ENCODE measurements around the gene BORCS5. TPM values are rescaled to one million over a fixed set of nuclear protein-coding genes. Genes with fewer than 3 reads are reported as not detected.
A peak's percentile ranks its signal among the peaks of the same experiment; 100 is the strongest.

BORCS5 gene
- total RNA-seq, 2 experiments from 2014 or later = 30.9 to 32.4 TPM

GRCh38 chr12:12483438-12483837, 126.6 kb downstream of the BORCS5 start:
- DNase-seq = no peak

GRCh38 chr12:12486661-12487240, 129.9 kb downstream of the BORCS5 start:
- CTCF ChIA-PET = interaction anchor here (0.5 to 2.0 kb wide), 7 partner anchors 11 to 152 kb away, joined by 3 to 7 read pairs (median 3); no protein-coding TSS in a partner anchor
- peaks cover 59% of the 10 kb centered on the region for H3K36me3 Mint-ChIP-seq (ENCODE audit: low read depth)
- H3K4me1 Mint-ChIP-seq = peaks cover 66% of the 10 kb centered on the region
- H3K4me3 Mint-ChIP-seq = no peak overlapping the region
- H3K27ac Mint-ChIP-seq = peak overlapping the region; percentile 77
- no peaks in the 10 kb centered on the region for H3K27me3 Mint-ChIP-seq
- POLR2A ChIA-PET = interaction anchor here (1.2 to 22.6 kb wide), 13 partner anchors 10 to 250 kb away, joined by 4 to 580 read pairs (median 11); partner anchors contain the start of genes BORCS5, CDKN1B and DUSP16
- DNase-seq = no peak
- no peaks in the 10 kb centered on the region for H3K9me3 Mint-ChIP-seq

More at GRCh38 chr12:12483438-12483837, 126.6 kb downstream of the BORCS5 start:
- Mint-ChIP-seq H3K36me3 (ENCODE audit: low read depth) (peaks cover 79% of the 10 kb centered on the region), H3K27ac (peak overlapping the region; percentile 94), H3K4me1 (peaks cover 81% of the 10 kb centered on the region), H3K9me3 (no peaks in the 10 kb centered on the region), H3K27me3 (no peaks in the 10 kb centered on the region), H3K4me3 (peak overlapping the region; percentile 78)
- CTCF ChIA-PET = interaction anchor here (0.7 to 2.6 kb wide), 7 partner anchors 9 to 254 kb away, joined by 3 to 14 read pairs (median 7); partner anchors contain the start of gene DUSP16
- POLR2A ChIA-PET = interaction anchor here (1.3 to 22.6 kb wide), 18 partner anchors 8 to 253 kb away, joined by 3 to 580 read pairs (median 34); partner anchors contain the start of genes BORCS5, CDKN1B, CREBL2 and DUSP16

- peak overlapping the region; percentile 77 for H3K27ac Mint-ChIP-seq
- peaks cover 62% of the 10 kb centered on the region for H3K4me1 Mint-ChIP-seq
- no peak for DNase-seq
- no peaks in the 10 kb centered on the region for H3K9me3 Mint-ChIP-seq
- peaks cover 56% of the 10 kb centered on the region for H3K36me3 Mint-ChIP-seq (ENCODE audit: low read depth)
- no peak overlapping the region for H3K4me3 Mint-ChIP-seq
- no peaks in the 10 kb centered on the region for H3K27me3 Mint-ChIP-seq
- CTCF ChIA-PET = interaction anchor here (1.1 to 2.0 kb wide), 3 partner anchors 12 to 111 kb away, joined by 4 to 7 read pairs (median 5); no protein-coding TSS in a partner anchor
- POLR2A ChIA-PET = interaction anchor here (1.0 to 22.6 kb wide), 12 partner anchors 9 to 234 kb away, joined by 3 to 580 read pairs (median 13); partner anchors contain the start of genes BORCS5 and CDKN1B
Observed at GRCh38 chr12:12487490-12487889, 130.6 kb downstream of the BORCS5 start.

- peak overlapping the region; percentile 77 for H3K27ac Mint-ChIP-seq
- no peak for DNase-seq
- no peaks in the 10 kb centered on the region for H3K9me3 Mint-ChIP-seq
Observed at GRCh38 chr12:12488296-12488695, 131.4 kb downstream of the BORCS5 start.

GRCh38 chr12:12488823-12489550, 132.1 kb downstream of the BORCS5 start:
- Mint-ChIP-seq H3K27me3 (no peaks in the 10 kb centered on the region), H3K4me1 (peaks cover 52% of the 10 kb centered on the region), H3K27ac (peak overlapping the region; percentile 17), H3K4me3 (no peak overlapping the region), H3K36me3 (ENCODE audit: low read depth) (peaks cover 42% of the 10 kb centered on the region), H3K9me3 (no peaks in the 10 kb centered on the region)
- POLR2A ChIA-PET = interaction anchor here (1.0 to 22.6 kb wide), 6 partner anchors 13 to 232 kb away, joined by 3 to 580 read pairs (median 143); partner anchors contain the start of genes CDKN1B and DUSP16
- DNase-seq = no peak
- CTCF ChIA-PET = interaction anchor here (1.0 to 2.2 kb wide), 4 partner anchors 14 to 114 kb away, joined by 3 to 7 read pairs (median 6); no protein-coding TSS in a partner anchor

More at GRCh38 chr12:12488296-12488695, 131.4 kb downstream of the BORCS5 start:
- Mint-ChIP-seq H3K4me1 (peaks cover 58% of the 10 kb centered on the region), H3K36me3 (ENCODE audit: low read depth) (peaks cover 49% of the 10 kb centered on the region), H3K4me3 (no peak overlapping the region), H3K27me3 (no peaks in the 10 kb centered on the region)
- ChIA-PET POLR2A (interaction anchor here (1.0 to 22.6 kb wide), 9 partner anchors 8 to 233 kb away, joined by 3 to 580 read pairs (median 11); partner anchors contain the start of gene CDKN1B), CTCF (interaction anchor here (1.0 to 2.1 kb wide), 5 partner anchors 13 to 113 kb away, joined by 3 to 7 read pairs (median 5); no protein-coding TSS in a partner anchor)

- ChIA-PET CTCF (interaction anchor here (2.2 kb wide), 1 partner anchor 16 kb away, joined by 7 read pairs; no protein-coding TSS in a partner anchor), POLR2A (interaction anchor here (0.9 to 22.6 kb wide), 9 partner anchors 8 to 230 kb away, joined by 3 to 580 read pairs (median 5); partner anchors contain the start of genes CDKN1B and DUSP16)
- Mint-ChIP-seq H3K27ac (no peak overlapping the region), H3K27me3 (no peaks in the 10 kb centered on the region), H3K4me3 (no peak overlapping the region), H3K4me1 (peaks cover 45% of the 10 kb centered on the region), H3K9me3 (no peaks in the 10 kb centered on the region), H3K36me3 (ENCODE audit: low read depth) (peaks cover 37% of the 10 kb centered on the region)
- no peak for DNase-seq
Observed at GRCh38 chr12:12491606-12492005, 134.7 kb downstream of the BORCS5 start.

- ChIA-PET POLR2A (interaction anchor here (1.4 to 22.6 kb wide), 6 partner anchors 8 to 229 kb away, joined by 3 to 580 read pairs (median 12); partner anchors contain the start of gene CDKN1B), CTCF (no interaction called here)
- no peaks in the 10 kb centered on the region for H3K27me3 Mint-ChIP-seq
- no peak overlapping the region for H3K4me3 Mint-ChIP-seq
- peaks cover 42% of the 10 kb centered on the region for H3K4me1 Mint-ChIP-seq
- peaks cover 34% of the 10 kb centered on the region for H3K36me3 Mint-ChIP-seq (ENCODE audit: low read depth)
- H3K9me3 Mint-ChIP-seq = no peaks in the 10 kb centered on the region
- no peak overlapping the region for H3K27ac Mint-ChIP-seq
- no peak for DNase-seq
Observed at GRCh38 chr12:12492547-12492946, 135.7 kb downstream of the BORCS5 start.

GRCh38 chr12:12495536-12495935, 138.7 kb downstream of the BORCS5 start:
- peak overlapping the region; percentile 19 for H3K27ac Mint-ChIP-seq
- H3K4me3 Mint-ChIP-seq = no peak overlapping the region

GRCh38 chr12:12498210-12498609, 141.3 kb downstream of the BORCS5 start:
- peaks cover 59% of the 10 kb centered on the region for H3K4me1 Mint-ChIP-seq
- no peak overlapping the region for H3K27ac Mint-ChIP-seq
- no peaks in the 10 kb centered on the region for H3K27me3 Mint-ChIP-seq
- no peaks in the 10 kb centered on the region for H3K9me3 Mint-ChIP-seq
- H3K36me3 Mint-ChIP-seq (ENCODE audit: low read depth) = peaks cover 49% of the 10 kb centered on the region
- CTCF ChIA-PET = interaction anchor here (0.8 kb wide), 1 partner anchor 8 kb away, joined by 3 read pairs; no protein-coding TSS in a partner anchor
- POLR2A ChIA-PET = interaction anchor here (9.2 kb wide), 1 partner anchor 14 kb away, joined by 174 read pairs; no protein-coding TSS in a partner anchor
- DNase-seq = no peak
- H3K4me3 Mint-ChIP-seq = no peak overlapping the region

More at GRCh38 chr12:12495536-12495935, 138.7 kb downstream of the BORCS5 start:
- DNase-seq = no peak
- H3K4me1 Mint-ChIP-seq = peaks cover 36% of the 10 kb centered on the region
- ChIA-PET CTCF (interaction anchor here (1.4 kb wide), 1 partner anchor 20 kb away, joined by 3 read pairs; no protein-coding TSS in a partner anchor), POLR2A (interaction anchor here (1.4 to 1.8 kb wide), 2 partner anchors 10 to 14 kb away, joined by 5 read pairs; no protein-coding TSS in a partner anchor)
- no peaks in the 10 kb centered on the region for H3K27me3 Mint-ChIP-seq
- no peaks in the 10 kb centered on the region for H3K9me3 Mint-ChIP-seq
- peaks cover 37% of the 10 kb centered on the region for H3K36me3 Mint-ChIP-seq (ENCODE audit: low read depth)

GRCh38 chr12:12499909-12500604, 143.2 kb downstream of the BORCS5 start:
- H3K27ac Mint-ChIP-seq = peak overlapping the region; percentile 83
- no peak for DNase-seq
- POLR2A ChIA-PET = interaction anchor here (1.1 to 9.2 kb wide), 12 partner anchors 8 to 225 kb away, joined by 3 to 174 read pairs (median 5); partner anchors contain the start of gene DUSP16
- no peaks in the 10 kb centered on the region for H3K27me3 Mint-ChIP-seq
- CTCF ChIA-PET = interaction anchor here (2.4 kb wide), 1 partner anchor 10 kb away, joined by 8 read pairs; no protein-coding TSS in a partner anchor
- H3K36me3 Mint-ChIP-seq (ENCODE audit: low read depth) = peaks cover 50% of the 10 kb centered on the region
- H3K4me1 Mint-ChIP-seq = peaks cover 74% of the 10 kb centered on the region
- peak overlapping the region; percentile 45 for H3K4me3 Mint-ChIP-seq
- H3K9me3 Mint-ChIP-seq = no peaks in the 10 kb centered on the region

GRCh38 chr12:12501121-12501520, 144.2 kb downstream of the BORCS5 start:
- Mint-ChIP-seq H3K27ac (peak overlapping the region; percentile 83), H3K4me3 (peak overlapping the region; percentile 56), H3K9me3 (no peaks in the 10 kb centered on the region), H3K27me3 (no peaks in the 10 kb centered on the region), H3K4me1 (peaks cover 78% of the 10 kb centered on the region), H3K36me3 (ENCODE audit: low read depth) (peaks cover 39% of the 10 kb centered on the region)
- ChIA-PET POLR2A (interaction anchor here (1.1 to 9.2 kb wide), 11 partner anchors 9 to 224 kb away, joined by 3 to 174 read pairs (median 5); partner anchors contain the start of genes CDKN1B and DUSP16), CTCF (interaction anchor here (2.4 kb wide), 1 partner anchor 9 kb away, joined by 8 read pairs; no protein-coding TSS in a partner anchor)
- no peak for DNase-seq

Measured in activated CD4-positive, alpha-beta memory T cell treated with anti-CD3 and anti-CD28 coated beads, Interleukin-2, amount 10 ng/mL, durations not matched to agents 7 days and 5 days (primary cell).